K562 (cell line): ENCODE results near the gene SEMA3F.

Experiments
- BRD9 ChIP-seq: fragments of 450-650 bp; IDR thresholded peaks from 2 replicates; pipeline ENCODE4 v1.6.1; 2018; ENCODE audit warnings: low read depth; ENCODE audit not compliant: partially characterized antibody
- CAMTA2 ChIP-seq: fragments of 250-450 bp; sonication (Bioruptor Pico); conservative IDR thresholded peaks from 2 replicates; pipeline ENCODE4 v1.5.1; 2022
- CEBPG ChIP-seq, 3 experiments: fragments of 200-800 bp in 1 of 3; sonication (Bioruptor generic) in 1 of 3; sonication (generic) in 1 of 3; formaldehyde crosslinking in 1 of 3; IDR thresholded peaks in 2 of 3; conservative IDR thresholded peaks in 1 of 3; 2 replicates each; pipeline versions ENCODE4 v1.6.1 to v1.8.0; 2016 to 2022; ENCODE audit warnings: missing compliant biosample characterization in 2 of 3, missing genetic modification characterization in 2 of 3, mild to moderate bottlenecking in 1 of 3, missing genetic modification reagents in 1 of 3
- EGR1 ChIP-seq: fragments of 450-650 bp; conservative IDR thresholded peaks from 2 replicates; pipeline ENCODE4 v1.6.1; 2017; ENCODE audit warnings: mild to moderate bottlenecking
- FOSL1 ChIP-seq: fragments of 200-800 bp; sonication (Bioruptor generic); conservative IDR thresholded peaks from 2 replicates; pipeline ENCODE4 v1.6.1; 2016; ENCODE audit warnings: missing genetic modification characterization, missing compliant biosample characterization
- HDAC2 ChIP-seq: fragments of 450-650 bp; IDR thresholded peaks from 2 replicates; pipeline ENCODE4 v1.6.1; 2016; ENCODE audit warnings: mild to moderate bottlenecking
- MECOM ChIP-seq: fragments of 250-450 bp; sonication (Bioruptor Pico); IDR thresholded peaks from 2 replicates; pipeline ENCODE4 v1.8.0; 2022; ENCODE audit warnings: inconsistent platforms
- NBN ChIP-seq: fragments of 450-650 bp; IDR thresholded peaks from 2 replicates; pipeline ENCODE4 v1.6.1; 2016; ENCODE audit warnings: low read depth, mild to moderate bottlenecking
- NFATC3 ChIP-seq: fragments of 450-650 bp; IDR thresholded peaks from 2 replicates; pipeline ENCODE4 v1.6.1; 2017; ENCODE audit warnings: mild to moderate bottlenecking
- PHF21A ChIP-seq: fragments of 450-650 bp; IDR thresholded peaks from 2 replicates; pipeline ENCODE4 v1.6.1; 2017; ENCODE audit warnings: low read depth, borderline replicate concordance
- TCF7L2 ChIP-seq: fragments of 150-350 bp; IDR thresholded peaks from 2 replicates; pipeline ENCODE4 v1.6.1; 2016; ENCODE audit warnings: low read depth, mild to moderate bottlenecking, low read length, moderate library complexity
- ZKSCAN8 ChIP-seq: fragments of 200-800 bp; sonication (Bioruptor generic); IDR thresholded peaks from 2 replicates; pipeline ENCODE4 v1.6.1; 2016; ENCODE audit warnings: missing genetic modification characterization, missing compliant biosample characterization
- ZNF140 ChIP-seq: fragments of 250-450 bp; sonication (Bioruptor Pico); IDR thresholded peaks from 2 replicates; pipeline ENCODE4 v1.8.0; 2021; ENCODE audit warnings: moderate library complexity, mild to moderate bottlenecking, inconsistent platforms
- TF ChIP-seq, protein P1 (sequence below): fragments of 250-450 bp; sonication (Bioruptor Pico); IDR thresholded peaks from 2 replicates; pipeline ENCODE4 v1.5.1; 2021; ENCODE audit warnings: mild to moderate bottlenecking

DNA sequence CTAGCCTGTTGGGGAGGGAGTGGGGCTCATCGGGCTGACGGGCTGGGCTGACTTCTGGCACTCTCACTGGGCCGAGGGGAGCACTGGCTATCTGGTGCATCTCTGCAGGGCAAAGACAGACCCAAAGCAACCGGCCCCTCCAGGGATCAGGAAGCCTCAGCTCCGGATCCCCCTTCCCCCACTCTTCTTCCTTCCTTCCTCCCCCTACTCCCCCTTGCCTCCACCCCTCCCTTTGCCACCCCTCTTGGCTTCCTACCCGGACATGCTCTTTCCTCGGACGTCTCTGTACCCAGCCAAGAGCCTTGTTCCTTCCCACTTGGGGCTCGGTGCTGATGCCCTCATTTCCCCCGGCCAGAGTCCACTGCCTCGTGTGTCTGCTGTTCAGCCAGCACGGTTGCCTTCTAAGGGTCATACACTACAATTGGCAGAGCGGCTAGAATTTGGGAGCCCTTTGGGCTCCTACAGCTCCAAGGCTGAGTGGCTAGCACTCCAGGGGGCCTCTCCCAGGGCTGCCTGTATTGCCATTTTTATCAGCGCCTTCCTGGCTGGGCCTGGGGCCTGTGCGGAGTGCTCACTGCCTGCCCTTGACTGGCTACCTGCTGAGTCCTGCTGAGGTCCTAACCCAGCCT is 10.9 kb downstream of the SEMA3F start:
- TF ChIP-seq EGR1 (no peak), CAMTA2 (CRISPR knock-in tag) (no peak), HDAC2 (no peak), PHF21A (no peak), ZNF140 (CRISPR knock-in tag) (no peak), NFATC3 (no peak), CEBPG (CRISPR knock-in tag; IDR thresholded peaks at IDR 0.05) (no peak), CEBPG (tag; conservative IDR thresholded peaks at IDR 0.05 in 1 of 2, IDR thresholded peaks at IDR 0.05 in 1 of 2) (no peak), NBN (no peak), TCF7L2 (no peak), MECOM (CRISPR knock-in tag) (no peak), BRD9 (no peak), FOSL1 (tag) (no peak), ZKSCAN8 (no peak)
- TF ChIP-seq, protein P1, sequence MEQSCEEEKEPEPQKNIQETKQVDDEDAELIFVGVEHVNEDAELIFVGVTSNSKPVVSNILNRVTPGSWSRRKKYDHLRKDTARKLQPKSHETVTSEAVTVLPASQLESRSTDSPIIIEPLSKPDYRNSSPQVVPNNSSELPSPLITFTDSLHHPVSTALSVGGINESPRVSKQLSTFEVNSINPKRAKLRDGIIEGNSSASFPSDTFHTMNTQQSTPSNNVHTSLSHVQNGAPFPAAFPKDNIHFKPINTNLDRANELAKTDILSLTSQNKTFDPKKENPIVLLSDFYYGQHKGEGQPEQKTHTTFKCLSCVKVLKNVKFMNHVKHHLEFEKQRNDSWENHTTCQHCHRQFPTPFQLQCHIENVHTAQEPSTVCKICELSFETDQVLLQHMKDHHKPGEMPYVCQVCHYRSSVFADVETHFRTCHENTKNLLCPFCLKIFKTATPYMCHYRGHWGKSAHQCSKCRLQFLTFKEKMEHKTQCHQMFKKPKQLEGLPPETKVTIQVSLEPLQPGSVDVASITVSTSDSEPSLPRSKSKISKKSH (CRISPR knock-in tag), result no peak
